Erythroblast (primary cell): ENCODE measurements around the gene OR8D4.

ENCODE experiments used
- GATA1 ChIP-seq: IDR thresholded peaks from 2 replicates; pipeline ENCODE4 v1.6.1; 2011; ENCODE audit warnings: low read depth, mild to moderate bottlenecking, control low read depth, low read length, moderate library complexity
- POLR2A ChIP-seq: IDR thresholded peaks from 2 replicates; pipeline ENCODE4 v1.6.1; 2011; ENCODE audit warnings: mild to moderate bottlenecking, low read length

GRCh38 chr11:123852321-123852720 is 49.6 kb upstream of the OR8D4 start:
- no peak for TF ChIP-seq GATA1
- TF ChIP-seq POLR2A, result no peak
